HG02840 (cell line): ENCODE results near the gene UTP14C.
"Not testable (repeated sequence)": the region's sequence is repeated elsewhere in the genome, so short reads cannot be mapped to it uniquely, and the experiment has no call there.

Experiments used
- ATAC-seq: cut with Tn5 transposase; IDR thresholded peaks from one replicate; pipeline ENCODE4 v1.9.1; 2021; ENCODE audit warnings: mild to moderate bottlenecking, moderate library complexity, moderate number of reproducible peaks; ENCODE audit not compliant: unreplicated experiment, low FRiP score

The UTP14C gene

DNA sequence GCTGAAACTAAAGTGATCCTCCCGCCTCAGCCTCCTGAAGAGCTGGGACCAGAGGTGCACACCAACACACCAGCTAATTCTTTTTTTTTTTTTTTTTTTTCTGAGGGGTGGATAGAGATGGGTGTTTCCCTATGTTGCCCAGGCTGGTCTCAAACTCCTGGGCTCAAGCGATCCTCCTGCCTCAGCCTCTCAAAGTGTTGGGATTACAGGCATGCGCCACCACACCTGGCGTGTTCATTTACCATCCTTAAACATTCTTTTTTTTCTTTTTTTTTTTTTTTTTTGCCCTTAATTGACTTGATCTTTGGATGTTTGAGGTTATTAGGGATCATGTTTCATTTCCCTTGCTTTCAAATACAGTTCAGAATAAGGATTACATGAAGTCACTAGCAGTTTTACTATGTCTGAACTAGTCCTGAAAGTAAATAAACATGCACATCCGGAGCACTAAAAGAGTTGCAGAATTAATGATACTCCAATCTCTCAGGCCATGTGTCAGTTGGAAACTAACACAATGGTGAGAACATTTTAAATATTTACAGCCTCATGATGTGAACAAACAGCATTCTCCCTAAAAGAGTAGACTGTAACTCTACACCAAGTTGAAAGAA, 10.2 kb downstream of the UTP14C start:
- no peak for ATAC-seq

GRCh38 chr13:52036037-52036436, 11.5 kb downstream of the UTP14C start:
- ATAC-seq: no peak

- no peak for ATAC-seq
These were observed 19.2 kb downstream of the UTP14C start for GRCh38 chr13:52043675-52044074.

GRCh38 chr13:52047463-52047862, 23.0 kb downstream of the UTP14C start:
- no peak for ATAC-seq

- no peak for ATAC-seq
These were observed 24.0 kb downstream of the UTP14C start for GRCh38 chr13:52048516-52048915.

GRCh38 chr13:52051400-52051799, 26.9 kb downstream of the UTP14C start:
- ATAC-seq: no peak

GRCh38 chr13:52053460-52053859, 29.0 kb downstream of the UTP14C start:
- no peak for ATAC-seq

- ATAC-seq: not testable (repeated sequence)
These were observed 36.6 kb downstream of the UTP14C start for GRCh38 chr13:52061064-52061463.

- ATAC-seq: no peak
These were observed 37.1 kb downstream of the UTP14C start for GRCh38 chr13:52061587-52061986.

- no peak for ATAC-seq
These were observed 42.7 kb downstream of the UTP14C start for GRCh38 chr13:52067237-52067636.

- no peak for ATAC-seq
These were observed 46.5 kb downstream of the UTP14C start for GRCh38 chr13:52070929-52071523.
